ENCODE measurements around the gene LPAR2.

The LPAR2 gene

DNA sequence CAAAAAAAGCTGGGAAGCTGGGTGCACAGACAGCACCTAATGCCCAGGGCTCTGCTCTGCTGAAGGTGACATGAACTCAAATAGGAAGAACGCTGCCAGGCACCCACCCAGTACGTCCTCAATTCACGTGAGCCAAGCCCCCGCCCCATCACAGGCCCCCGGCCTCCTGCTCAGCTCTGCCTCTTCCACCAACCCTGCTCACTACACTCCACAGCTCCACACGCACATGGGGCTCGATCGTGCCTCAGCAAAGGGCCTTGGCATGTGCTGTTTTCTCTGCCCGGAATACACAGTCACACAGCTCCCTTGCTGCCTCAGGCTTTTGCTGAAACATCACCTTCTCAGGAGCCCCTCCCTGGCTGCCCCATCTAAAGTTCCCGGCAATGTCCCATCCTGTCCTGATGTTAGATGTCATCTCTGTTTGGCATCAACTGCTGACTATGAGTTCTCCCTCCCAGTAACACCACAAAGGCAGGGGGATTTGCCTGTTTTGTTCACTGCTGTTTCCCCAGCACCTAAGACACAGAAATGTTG is 33.2 kb upstream of the LPAR2 start:
- Histone ChIP-seq H3K36me3 (peaks cover 43% of the 10 kb centered on the region), H3K9me3 (no peaks in the 10 kb centered on the region), H3K27me3 (no peaks in the 10 kb centered on the region), H3K4me3 (ENCODE audit: low read depth, low read length) (peak overlapping the region; percentile 98), H3K4me1 (no peaks in the 10 kb centered on the region; the same call in 1 of the 2 replicates)
- DNase-seq: no peak
- TF ChIP-seq, protein P1, sequence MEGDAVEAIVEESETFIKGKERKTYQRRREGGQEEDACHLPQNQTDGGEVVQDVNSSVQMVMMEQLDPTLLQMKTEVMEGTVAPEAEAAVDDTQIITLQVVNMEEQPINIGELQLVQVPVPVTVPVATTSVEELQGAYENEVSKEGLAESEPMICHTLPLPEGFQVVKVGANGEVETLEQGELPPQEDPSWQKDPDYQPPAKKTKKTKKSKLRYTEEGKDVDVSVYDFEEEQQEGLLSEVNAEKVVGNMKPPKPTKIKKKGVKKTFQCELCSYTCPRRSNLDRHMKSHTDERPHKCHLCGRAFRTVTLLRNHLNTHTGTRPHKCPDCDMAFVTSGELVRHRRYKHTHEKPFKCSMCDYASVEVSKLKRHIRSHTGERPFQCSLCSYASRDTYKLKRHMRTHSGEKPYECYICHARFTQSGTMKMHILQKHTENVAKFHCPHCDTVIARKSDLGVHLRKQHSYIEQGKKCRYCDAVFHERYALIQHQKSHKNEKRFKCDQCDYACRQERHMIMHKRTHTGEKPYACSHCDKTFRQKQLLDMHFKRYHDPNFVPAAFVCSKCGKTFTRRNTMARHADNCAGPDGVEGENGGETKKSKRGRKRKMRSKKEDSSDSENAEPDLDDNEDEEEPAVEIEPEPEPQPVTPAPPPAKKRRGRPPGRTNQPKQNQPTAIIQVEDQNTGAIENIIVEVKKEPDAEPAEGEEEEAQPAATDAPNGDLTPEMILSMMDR (IDR thresholded peaks at IDR 0.05; ENCODE audit: low read depth, low read length): no peak

GRCh38 chr19:19659646-19660245 is 31.7 kb upstream of the LPAR2 start:
- no peaks in the 10 kb centered on the region for H3K27me3 ChIP-seq
- H3K4me1 ChIP-seq: no peaks in the 10 kb centered on the region; the same call in 1 of the 2 replicates
- H3K9me3 ChIP-seq: no peaks in the 10 kb centered on the region
- no peak overlapping the region for H3K4me3 ChIP-seq (ENCODE audit: low read depth, low read length)
- H3K36me3 ChIP-seq: peaks cover 58% of the 10 kb centered on the region
- TF ChIP-seq, protein P1 (IDR thresholded peaks at IDR 0.05; ENCODE audit: low read depth, low read length): no peak
- DNase-seq: no peak

DNA sequence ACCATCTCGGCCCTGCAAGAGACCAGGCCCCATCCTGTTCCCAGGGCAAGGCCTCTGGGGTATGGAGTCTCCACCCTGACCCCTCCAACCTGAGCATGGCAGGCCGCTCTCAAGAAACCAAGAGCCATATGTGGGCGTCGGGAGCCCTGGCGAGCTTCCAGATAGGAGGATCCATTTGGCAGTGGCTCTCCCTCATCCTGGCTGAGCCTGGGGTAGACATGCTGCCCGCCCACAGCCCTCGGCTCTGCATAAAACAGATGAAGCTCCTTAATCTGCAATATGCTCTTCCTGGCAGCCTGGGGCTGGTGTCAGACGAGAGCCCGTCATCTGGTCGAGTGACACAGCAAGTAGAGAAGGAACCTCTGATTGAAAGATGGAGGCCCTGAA is 29.4 kb upstream of the LPAR2 start:
- no peak overlapping the region for H3K4me3 ChIP-seq (ENCODE audit: low read depth, low read length)
- no peaks in the 10 kb centered on the region for H3K9me3 ChIP-seq
- no peaks in the 10 kb centered on the region for H3K27me3 ChIP-seq
- peak; percentile 68 for DNase-seq
- TF ChIP-seq, protein P1 (IDR thresholded peaks at IDR 0.05; ENCODE audit: low read depth, low read length): no peak
- H3K36me3 ChIP-seq: peaks cover 78% of the 10 kb centered on the region
- no peaks in the 10 kb centered on the region; the same call in 1 of the 2 replicates for H3K4me1 ChIP-seq

GRCh38 chr19:19656451-19657396 is 28.7 kb upstream of the LPAR2 start:
- H3K4me1 ChIP-seq: no peaks in the 10 kb centered on the region; the same call in 1 of the 2 replicates
- TF ChIP-seq, protein P1 (IDR thresholded peaks at IDR 0.05; ENCODE audit: low read depth, low read length): no peak
- no peak for DNase-seq
- no peaks in the 10 kb centered on the region for H3K27me3 ChIP-seq
- H3K4me3 ChIP-seq (ENCODE audit: low read depth, low read length): no peak overlapping the region
- H3K9me3 ChIP-seq: no peaks in the 10 kb centered on the region
- peaks cover 84% of the 10 kb centered on the region for H3K36me3 ChIP-seq

- no peak for DNase-seq
Measured at GRCh38 chr19:19655641-19656343, 27.8 kb upstream of the LPAR2 start.

More at GRCh38 chr19:19655641-19656343, 27.8 kb upstream of the LPAR2 start:
- no peaks in the 10 kb centered on the region for H3K4me1 ChIP-seq
- H3K27me3 ChIP-seq: no peaks in the 10 kb centered on the region
- peaks cover 88% of the 10 kb centered on the region for H3K36me3 ChIP-seq
- no peaks in the 10 kb centered on the region for H3K9me3 ChIP-seq
- TF ChIP-seq, protein P1 (IDR thresholded peaks at IDR 0.05; ENCODE audit: low read depth, low read length): no peak
- no peak overlapping the region for H3K4me3 ChIP-seq (ENCODE audit: low read depth, low read length)

Measured in BE2C (cell line).